GM19238 (cell line): ENCODE data around the gene DST.

ENCODE experiments used
- DNase-seq: peaks from one replicate; pipeline ENCODE4 v3.0.0; 2011; ENCODE audit warnings: low spot score; ENCODE audit not compliant: insufficient read length

Gene DST

DNA sequence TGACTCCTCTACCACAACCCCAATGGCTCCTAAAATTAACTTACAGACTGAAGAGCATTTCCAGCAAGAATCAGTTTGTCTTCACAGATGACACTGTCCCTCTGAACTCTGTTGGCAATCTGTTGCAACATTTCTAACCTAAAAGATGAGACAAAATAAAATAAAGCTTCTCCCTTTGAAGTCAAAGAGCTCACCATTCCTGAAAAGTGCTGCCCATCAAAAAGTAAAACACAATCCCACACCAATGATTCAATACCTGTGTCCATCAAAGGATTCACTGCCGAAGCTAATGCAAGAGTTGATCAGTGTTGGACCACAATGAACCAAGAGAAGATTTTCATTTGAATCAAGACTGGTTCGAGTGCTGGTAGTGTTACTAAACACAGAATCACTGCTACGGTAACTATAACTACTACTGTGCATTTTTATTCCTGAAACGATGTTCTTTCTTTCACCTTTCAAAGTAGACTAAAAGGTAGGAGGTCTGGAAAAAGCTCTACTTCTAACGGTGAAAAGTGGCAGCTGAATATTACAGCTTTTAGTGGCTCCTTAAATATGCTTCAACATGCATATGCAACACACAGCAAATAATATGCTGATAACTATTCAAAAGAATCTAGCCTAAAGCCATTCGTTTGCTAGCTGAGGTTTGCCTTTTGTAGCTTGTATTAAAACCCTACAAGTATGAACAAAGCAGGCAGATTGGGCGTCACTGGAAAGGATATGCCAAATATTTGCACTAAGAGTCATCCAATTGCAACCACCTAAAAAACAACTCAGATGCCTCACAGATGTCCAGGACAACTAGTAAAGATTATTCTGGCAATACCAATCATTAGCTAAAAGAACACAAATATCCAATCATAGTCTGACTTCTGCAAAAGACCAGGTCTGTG lies at the start of gene DST:
Gene DST (minus strand): TSS at position 524 of the 896 bp plus-strand sequence.
- no peak for DNase-seq

DNA sequence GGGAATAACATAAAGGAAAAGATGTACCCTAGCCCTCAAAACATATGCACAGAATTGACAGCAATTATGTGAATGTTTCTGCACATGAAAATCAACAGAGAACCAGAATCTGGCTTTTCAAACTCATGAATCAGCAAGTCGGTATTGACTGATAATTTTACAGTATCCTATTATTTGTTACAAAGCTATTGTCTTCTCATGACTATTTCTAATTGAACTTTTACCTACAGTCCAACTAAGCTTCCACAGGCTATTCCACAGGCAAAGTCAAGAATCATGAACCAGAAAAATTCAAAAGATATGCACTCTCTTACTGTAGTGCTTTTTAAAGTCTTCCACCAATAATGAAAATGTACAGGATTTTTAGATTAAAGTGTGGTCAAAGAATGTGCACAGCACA lies 49.1 kb upstream of the DST start:
- DNase-seq, result no peak

DNA sequence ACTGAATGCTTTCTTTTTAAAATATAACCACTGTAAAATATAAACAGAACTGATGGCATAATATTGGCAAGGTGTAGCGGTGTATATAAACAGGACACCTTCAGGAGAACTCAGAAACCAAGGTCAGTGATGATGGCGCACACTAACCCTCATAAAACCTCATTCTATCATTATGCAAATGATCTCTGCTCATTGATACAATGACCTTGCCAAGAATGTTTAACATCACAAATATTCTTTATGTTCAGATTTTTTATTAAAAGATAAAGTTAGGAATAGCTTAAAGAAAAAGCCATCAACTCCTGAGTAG lies 48.6 kb upstream of the DST start:
- DNase-seq, result no peak

DNA sequence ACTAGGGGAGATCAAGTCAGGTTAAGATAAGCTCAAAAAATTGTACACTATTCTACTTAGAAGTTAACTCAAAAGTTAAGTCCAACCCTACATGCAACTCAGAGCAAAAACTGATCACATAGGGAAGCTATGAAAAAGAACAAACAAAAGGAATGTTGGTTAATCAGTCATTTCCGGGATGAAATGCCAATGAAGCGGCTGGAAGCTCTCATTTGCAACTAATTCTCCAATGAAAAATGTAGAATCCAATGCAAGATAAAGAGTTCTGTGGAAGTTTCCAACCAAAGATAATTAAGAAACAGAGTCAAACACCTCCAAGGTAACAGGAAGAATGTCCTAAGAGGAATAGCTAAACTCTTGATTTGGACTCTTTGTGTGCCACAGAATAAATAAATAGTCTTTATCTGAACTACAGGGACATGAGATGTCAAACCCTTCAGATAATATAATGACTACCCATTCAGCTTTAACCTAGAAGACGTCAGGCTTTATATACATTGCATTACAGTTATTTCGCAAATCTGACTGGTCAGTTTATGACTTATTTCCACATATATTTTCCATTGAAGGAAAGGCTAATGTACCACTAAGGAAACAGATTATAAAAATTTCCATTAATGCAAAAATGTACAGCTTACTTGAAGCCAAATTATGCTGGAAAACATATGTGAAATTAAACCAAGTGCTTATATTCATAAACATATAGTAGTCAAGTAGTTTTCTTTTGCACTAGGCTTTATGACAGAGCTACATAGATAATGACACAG lies 48.0 kb upstream of the DST start:
- DNase-seq, result no peak

DNA sequence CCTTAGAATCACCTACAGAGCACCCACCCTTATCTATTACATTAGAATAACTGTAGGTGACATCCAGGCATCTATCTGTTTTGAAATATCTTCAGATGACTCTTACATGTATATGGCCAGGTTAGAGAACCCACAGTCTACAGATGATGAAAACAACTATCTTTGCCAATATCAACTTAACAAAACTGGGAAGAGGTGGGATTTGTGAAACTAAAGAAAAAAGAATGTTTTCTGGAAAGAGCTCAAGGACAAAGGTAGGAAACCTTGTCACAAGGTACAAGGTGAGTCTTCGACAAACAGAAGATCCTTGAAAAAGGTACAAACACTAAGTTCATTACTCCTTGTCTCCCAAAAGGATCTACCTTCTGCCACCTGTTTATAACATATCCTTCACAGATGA lies 47.0 kb upstream of the DST start:
- DNase-seq, result no peak

DNA sequence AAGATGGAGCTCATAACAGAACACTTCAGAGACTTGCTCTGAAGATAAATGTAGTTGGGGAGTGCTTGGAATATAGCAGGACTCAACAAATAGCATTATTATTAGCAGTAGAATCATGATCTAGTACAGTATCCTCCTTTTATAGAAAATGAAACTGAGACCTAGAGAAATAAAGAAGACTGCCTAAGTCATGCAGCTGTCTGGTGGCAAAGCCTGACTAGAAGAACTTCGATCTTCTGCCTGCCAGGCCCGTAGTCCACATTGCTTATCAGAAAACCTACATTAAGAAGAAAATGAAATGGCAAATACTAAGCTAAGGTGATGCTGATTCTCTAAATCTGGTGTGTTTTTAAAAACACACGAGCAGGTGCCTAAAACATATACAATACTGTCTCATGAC lies 46.4 kb upstream of the DST start:
- no peak for DNase-seq

DNA sequence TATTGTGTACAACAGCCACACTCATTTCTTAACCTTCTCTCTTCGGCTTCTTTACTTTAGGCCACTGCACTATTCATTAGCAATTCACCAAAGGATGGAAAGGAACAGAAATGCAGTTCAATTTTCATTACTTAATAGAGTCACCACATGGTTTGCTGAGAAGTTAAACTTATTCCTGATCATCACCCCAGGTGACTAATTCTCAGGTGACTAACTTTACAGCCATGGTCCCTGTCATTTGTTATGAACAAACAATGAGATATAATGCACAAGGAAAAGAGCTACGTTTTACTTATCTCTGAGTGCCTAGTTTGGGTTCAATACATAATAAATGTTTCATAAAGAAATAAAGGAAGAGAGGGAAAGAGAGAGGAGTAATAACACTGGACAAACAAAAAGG lies 45.8 kb upstream of the DST start:
- DNase-seq, result no peak

DNA sequence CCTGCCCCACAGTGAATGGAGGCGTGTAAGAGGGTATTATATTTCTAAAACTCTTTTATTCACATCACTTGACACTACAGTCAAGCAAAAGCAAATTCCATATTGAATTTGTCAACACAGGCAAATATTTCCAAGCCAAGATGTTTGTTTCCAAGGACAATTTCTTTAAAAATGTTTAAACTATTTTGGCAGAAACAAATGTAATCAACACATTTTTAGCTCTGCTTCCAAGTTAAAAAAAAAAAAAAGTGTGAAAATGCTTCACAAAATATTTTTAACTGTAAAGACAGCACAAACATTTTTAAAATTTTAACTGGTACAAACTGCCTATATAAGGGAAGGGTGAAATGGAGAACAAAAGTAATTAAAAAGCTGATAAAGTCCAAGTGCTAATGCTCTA lies 44.9 kb upstream of the DST start:
- no peak for DNase-seq

DNA sequence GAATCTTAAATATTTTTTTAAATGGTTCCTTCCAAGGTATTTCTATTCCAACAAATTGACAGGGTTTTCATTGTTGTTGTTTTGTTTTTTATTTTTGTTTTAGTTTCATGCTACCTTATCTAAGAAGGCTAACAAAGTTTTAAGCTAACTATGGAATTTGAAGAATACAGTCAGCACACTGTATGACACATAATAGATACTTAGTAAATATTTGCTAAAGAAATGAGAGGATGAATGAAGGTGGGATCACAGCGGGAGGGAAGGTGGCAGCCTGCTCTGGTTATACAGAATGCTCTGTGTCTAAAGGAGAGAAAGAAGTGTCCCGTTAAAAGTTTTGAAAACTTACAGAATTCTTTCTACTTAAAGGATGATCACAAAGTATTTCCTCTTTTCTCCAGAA lies 43.7 kb upstream of the DST start:
- no peak for DNase-seq

DNA sequence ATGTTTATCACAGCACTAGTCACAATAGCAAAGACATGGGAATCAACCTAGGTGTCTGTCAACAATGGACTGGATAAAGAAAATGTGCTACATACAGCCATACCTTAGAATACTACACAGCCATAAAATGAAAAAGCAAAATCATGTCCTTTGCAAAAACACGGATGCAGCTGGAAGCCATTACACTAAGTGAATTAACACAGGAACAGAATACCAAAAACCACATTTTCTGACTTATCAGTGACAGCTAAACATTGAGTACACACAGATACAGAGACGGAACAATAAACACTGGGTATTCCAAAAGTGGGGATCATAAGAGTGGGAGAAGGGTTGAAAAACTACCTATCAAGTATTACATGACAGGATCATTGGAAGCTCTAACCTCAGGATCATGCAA lies 43.3 kb upstream of the DST start:
- DNase-seq, result no peak

DNA sequence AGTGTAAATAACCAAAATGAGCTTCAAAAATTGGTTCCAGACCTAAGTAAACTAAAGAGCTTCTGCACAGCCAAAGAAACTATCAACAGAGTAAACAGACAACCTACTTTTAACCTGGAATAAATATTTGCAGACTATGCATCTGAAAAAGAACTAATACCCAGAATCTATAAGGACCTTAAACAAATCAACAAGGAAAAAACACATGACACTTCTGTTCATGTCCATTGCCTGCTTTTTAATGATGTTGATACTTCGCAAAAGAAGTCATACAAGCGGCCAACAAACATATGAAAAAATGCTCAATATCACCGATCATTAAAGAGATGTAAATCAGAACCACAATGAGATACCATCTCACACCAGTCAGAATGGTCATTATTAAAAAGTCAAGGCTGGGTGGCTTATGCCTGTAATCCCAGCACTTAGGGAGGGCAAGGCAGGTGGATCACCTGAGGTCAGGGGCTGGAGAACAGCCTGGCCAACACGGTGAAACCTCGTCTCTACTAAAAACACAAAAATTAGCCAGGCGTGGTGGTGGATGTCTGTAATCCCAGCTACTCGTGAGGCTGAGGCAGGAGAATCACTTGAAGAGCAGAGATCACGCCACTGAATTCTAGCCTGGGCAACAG lies 42.5 kb upstream of the DST start:
- no peak for DNase-seq

DNA sequence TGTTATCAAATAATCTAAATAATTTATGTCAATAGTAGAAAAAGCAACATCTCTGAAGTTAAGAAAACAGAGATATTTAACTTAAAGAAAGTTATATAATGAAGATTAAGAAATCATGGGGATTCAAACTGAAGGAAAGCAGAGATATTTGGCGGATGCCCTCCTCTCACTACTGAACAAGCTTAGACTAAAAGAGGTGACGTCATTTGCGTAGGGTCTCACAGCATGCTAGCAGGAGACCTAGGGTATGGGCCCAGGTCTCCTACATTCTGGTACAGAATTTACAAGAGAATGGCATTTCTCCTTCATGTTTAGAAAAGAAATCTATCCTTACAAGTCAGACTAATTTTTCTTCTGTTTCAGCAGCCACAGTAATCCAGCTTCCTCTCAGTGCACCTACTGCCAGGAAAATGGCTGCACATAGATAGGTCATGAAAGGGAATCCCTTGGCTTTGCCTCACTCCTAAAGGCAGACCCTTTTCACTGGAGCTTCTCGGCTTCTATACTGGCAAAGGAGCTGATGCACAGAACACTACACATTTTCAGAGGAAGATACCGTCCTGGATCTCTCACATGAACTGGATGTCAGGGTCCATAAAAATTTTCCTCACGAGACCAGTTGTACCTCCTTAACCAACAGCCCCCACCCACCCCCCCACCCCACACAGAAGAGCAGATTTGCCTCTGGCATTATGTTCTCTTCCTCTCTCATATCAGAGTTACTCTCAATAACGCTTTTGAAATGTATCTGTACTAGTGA lies 41.8 kb upstream of the DST start:
- no peak for DNase-seq

DNA sequence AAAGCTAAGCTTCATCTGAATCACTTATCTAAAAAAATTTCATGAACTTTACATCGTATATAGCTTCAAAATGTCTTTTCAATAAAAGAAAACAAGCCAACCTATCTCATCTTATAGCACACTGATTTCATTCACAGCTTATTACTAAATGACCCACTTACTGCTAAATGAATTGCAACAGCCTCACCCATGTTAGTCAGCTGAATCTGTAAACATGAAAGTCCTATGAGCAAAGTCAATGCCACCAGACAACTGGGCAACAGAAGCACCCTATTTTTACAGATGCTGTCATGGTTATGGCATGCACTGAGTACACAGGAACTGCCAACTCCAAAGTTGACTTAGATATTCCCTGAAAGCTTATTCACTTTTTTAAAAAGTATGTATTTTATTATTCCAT lies 41.2 kb upstream of the DST start:
- no peak for DNase-seq

DNA sequence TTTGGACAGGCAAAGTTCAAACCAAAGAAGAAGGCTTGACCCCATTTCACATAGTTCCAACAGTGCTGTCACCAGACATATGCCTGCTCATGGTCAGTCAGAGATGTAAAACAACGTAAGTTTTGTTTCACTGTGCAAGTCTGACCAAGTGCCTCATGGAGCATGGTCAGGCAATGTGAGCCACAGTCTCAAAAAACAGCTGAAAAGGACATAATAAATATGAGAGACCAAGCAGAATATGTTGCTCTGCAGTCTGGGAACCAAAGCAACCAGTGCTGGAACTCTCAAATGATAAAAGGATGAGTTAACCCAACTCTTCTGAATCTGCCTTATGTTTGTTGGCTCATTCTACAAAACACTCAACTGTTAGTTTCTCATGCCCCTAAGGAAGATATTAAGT lies 39.9 kb upstream of the DST start:
- DNase-seq, result no peak

DNA sequence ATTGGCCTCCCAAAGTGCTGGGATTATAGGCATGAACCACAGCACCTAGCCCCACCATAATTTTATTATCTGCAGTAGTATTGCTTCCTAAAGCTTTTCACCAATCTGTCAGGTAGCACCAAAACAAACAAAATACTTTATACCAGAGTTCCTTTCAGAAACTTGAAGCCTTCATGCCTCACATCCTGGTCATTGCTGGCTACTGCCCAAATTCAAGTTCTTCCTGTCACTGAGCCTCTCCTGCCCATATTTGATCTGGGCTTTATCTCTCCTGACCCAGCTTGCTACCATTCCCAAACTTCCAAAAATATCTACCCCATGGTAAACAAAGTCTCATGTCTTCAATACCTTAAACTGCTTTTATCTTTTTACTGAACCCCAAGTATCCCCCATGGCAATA lies 34.9 kb upstream of the DST start:
- no peak for DNase-seq

DNA sequence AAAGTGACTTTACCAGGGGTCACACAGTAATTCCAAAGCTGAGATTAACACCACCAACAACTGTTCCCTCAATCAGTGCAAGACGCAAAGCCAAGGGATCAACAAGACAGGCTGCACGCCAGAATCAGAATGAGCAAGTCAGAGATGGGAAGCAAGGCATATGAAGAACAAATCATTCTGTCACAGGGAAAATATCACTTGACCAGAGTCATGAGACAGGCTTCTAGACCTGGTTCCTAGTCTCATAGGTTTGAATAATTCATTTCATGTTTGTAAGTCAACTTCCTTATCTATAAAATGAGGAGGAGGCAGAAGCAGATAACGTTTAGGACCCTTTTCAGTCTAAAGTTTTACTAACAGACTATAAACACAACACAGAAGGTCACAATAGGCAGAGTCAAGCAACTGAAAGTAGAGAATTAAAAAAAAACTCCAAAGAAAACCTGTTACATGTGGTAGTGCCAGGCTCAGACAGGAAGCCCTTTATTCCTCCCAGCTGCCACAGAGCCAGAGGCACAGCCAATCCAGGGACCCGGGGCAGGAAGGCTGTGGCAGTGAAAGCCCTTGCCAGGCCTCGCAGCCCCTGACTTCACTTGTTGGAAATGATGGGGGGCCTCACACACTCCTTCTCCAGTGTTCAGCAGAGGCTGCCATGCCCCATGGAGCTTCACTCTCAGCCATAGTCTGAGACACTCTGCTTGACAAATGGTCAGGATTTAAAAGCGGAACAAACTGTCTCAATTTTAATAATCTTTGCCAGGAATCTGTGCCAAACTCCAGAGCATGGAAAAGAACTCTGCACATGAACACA lies 29.2 kb upstream of the DST start:
- DNase-seq, result no peak

DNA sequence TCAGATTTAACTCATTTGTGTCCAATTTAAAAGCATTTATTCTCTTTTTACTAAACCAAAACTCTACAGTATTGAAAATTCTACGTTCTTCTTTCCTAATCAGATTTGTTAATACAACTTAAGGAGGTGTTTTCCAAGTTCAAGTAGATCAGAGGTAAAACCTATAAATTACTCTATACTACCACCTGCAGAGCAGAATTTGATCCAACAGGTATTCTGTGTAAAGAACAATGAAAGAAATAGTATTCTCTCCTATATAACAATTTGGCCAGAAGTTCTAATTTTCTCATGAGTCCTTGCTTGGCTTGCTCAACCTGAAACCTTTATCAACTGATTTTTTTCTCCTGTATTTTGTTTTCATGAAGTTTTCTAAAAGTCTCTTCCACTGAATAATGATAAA lies 28.5 kb upstream of the DST start:
- DNase-seq, result no peak

DNA sequence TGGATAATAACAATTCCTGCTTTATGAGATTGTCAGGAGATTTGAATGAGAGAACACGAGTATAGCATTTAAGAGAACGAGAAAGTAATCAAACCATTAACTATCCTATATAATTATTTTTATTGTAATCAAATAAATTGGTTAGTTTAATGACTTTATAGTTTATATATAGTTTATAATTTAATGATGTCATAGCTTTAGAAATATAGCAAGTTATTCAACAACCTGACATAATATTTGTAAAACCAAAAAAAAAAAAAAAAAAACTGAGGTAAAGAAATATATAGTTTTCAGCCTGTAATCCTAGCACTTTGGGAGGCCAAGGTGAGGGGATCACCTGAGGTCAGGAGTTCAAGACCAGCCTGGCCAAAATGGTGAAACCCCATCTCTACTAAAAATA lies 26.4 kb upstream of the DST start:
- no peak for DNase-seq

DNA sequence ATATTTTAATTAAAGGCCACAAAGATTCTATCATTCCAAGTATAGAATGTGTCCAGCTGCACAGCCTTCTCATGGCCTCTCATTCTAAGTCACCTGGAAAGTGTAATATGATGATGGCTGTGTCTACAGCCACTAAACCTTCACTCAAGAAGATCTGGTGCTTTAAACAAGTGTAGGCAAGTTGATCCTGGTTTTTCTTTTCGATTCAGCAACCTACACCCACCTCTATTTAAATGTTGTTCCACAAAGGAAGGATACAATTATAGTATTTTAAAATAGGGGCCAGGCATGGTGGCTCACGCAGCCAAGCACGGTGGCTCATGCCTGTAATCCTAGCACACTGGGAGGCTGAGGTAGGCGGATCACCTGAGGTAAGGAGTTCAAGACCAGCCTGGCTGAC lies 25.5 kb upstream of the DST start:
- DNase-seq, result no peak

DNA sequence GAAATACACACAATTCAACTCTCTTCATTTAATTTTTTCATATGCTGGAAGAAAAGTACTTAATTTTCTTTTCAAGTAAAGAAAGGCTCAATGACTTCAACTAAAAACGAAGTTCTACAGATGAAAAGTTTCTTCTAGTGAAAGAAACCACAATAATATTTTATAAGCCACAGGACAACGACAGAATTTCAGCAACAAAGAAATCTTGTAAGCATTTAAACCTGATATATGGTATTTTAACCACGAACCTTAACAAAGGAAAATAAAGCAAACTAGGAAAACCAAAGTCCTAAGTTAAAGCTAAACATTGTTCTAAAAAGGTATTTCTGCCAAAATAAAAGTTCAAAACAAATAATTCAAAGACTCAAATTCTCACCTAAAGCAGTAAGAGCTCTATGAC lies 24.6 kb upstream of the DST start:
- DNase-seq, result no peak

DNA sequence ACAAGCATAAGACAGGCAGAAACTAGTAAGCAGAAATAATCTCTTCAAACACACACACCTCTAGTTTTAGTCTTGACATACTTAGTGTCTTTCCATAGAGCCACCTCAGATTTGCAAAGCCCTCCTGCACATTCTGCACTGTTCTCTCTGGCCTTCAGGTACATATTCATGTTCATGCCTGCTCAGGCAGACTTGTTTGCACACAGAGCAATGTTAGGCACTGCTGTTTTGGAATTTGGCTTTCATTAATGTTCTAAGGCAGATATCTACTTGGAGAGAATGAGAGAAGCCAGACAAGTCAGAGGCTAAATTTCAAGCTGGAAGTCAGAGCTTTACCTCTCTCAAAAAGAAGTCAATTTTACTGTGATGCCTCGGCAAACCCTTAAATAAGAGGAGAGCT lies 21.3 kb upstream of the DST start:
- no peak for DNase-seq
